Upper lobe of left lung (tissue), 4 donors: ENCODE measurements around the gene IL33.

Experiments used
- POLR2A ChIP-seq, 4 donors: fragments of 450-650 bp; IDR thresholded peaks; one replicate each; pipeline ENCODE4 v1.5.1; 2016 to 2017; ENCODE audit warnings: antibody characterized with exemption in 4 of 4, mild to moderate bottlenecking in 2 of 4
- TF ChIP-seq, protein P1 (sequence below), 6 experiments: fragments of 450-650 bp in 4 of 6; fragments of 200-600 bp in 2 of 6; sonication (generic) in 2 of 6; IDR thresholded peaks; one replicate each; pipeline ENCODE4 v1.5.1; 2016 to 2019; ENCODE audit warnings: antibody characterized with exemption in 6 of 6

- TF ChIP-seq, protein P1, sequence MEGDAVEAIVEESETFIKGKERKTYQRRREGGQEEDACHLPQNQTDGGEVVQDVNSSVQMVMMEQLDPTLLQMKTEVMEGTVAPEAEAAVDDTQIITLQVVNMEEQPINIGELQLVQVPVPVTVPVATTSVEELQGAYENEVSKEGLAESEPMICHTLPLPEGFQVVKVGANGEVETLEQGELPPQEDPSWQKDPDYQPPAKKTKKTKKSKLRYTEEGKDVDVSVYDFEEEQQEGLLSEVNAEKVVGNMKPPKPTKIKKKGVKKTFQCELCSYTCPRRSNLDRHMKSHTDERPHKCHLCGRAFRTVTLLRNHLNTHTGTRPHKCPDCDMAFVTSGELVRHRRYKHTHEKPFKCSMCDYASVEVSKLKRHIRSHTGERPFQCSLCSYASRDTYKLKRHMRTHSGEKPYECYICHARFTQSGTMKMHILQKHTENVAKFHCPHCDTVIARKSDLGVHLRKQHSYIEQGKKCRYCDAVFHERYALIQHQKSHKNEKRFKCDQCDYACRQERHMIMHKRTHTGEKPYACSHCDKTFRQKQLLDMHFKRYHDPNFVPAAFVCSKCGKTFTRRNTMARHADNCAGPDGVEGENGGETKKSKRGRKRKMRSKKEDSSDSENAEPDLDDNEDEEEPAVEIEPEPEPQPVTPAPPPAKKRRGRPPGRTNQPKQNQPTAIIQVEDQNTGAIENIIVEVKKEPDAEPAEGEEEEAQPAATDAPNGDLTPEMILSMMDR (IDR thresholded peaks at IDR 0.05): no peak
- no peak for TF ChIP-seq POLR2A (IDR thresholded peaks at IDR 0.05)
Measured at GRCh38 chr9:6219040-6219439, 3.4 kb downstream of the IL33 start.
